C4-2B (cell line): ENCODE data around the gene PSMG4.

Experiments used
- ZFX ChIP-seq: fragments of 450-650 bp; IDR thresholded peaks from 2 replicates; pipeline ENCODE4 v1.6.1; 2017
- TF ChIP-seq, protein P1 (sequence below): fragments of 450-650 bp; conservative IDR thresholded peaks from 2 replicates; pipeline ENCODE4 v1.5.1; 2017; ENCODE audit warnings: mild to moderate bottlenecking

DNA sequence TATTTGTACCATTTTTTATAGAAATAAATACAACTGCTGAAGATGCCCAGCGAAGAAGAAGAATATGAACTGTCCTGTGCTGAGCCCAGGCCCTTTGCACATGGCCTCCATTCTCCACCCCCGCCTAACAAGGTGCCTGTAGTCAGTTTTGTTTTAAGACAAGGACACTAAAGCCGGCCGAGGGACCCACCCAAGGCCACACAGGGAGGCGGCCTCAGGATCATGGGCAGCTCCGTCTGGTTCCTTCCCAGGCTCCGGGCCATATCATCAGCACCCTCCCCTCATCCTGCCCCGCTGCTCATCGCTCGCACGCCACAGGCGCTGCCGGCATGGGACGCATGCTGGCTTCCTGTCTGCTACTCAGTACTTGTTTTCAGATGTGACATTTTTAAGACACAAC is 21.3 kb downstream of the PSMG4 start:
- TF ChIP-seq, protein P1, sequence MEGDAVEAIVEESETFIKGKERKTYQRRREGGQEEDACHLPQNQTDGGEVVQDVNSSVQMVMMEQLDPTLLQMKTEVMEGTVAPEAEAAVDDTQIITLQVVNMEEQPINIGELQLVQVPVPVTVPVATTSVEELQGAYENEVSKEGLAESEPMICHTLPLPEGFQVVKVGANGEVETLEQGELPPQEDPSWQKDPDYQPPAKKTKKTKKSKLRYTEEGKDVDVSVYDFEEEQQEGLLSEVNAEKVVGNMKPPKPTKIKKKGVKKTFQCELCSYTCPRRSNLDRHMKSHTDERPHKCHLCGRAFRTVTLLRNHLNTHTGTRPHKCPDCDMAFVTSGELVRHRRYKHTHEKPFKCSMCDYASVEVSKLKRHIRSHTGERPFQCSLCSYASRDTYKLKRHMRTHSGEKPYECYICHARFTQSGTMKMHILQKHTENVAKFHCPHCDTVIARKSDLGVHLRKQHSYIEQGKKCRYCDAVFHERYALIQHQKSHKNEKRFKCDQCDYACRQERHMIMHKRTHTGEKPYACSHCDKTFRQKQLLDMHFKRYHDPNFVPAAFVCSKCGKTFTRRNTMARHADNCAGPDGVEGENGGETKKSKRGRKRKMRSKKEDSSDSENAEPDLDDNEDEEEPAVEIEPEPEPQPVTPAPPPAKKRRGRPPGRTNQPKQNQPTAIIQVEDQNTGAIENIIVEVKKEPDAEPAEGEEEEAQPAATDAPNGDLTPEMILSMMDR: no peak
- no peak for TF ChIP-seq ZFX
